Loucy (cell line): ENCODE results near the gene TYRO3.

Source experiments
- H2AFZ ChIP-seq: fragments of 200-600 bp; sonication (generic); 2 replicates; pipeline ENCODE4 v1.6.0; 2016; ENCODE audit warnings: antibody characterized with exemption, mild to moderate bottlenecking, low read length, moderate library complexity
- H3F3A ChIP-seq: fragments of 200-600 bp; 2 replicates; pipeline ENCODE4 v1.6.0; 2016; ENCODE audit warnings: antibody characterized with exemption, low read depth, mild to moderate bottlenecking
- H3K27me3 ChIP-seq: fragments of 200-600 bp; sonication (generic); 2 replicates; pipeline ENCODE4 v1.6.1; 2014; ENCODE audit warnings: low read length, mild to moderate bottlenecking; ENCODE audit not compliant: insufficient read depth, poor library complexity, severe bottlenecking
- H3K36me3 ChIP-seq: fragments of 200-600 bp; sonication (generic); 2 replicates; pipeline ENCODE4 v1.6.1; 2016; ENCODE audit warnings: low read length; ENCODE audit not compliant: insufficient read depth
- H3K4me1 ChIP-seq: fragments of 200-600 bp; sonication (generic); 2 replicates; pipeline ENCODE4 v1.5.1; 2014; ENCODE audit warnings: low read length, mild to moderate bottlenecking; ENCODE audit not compliant: insufficient read depth, poor library complexity, severe bottlenecking
- H3K4me2 ChIP-seq: fragments of 200-600 bp; sonication (generic); 2 replicates; pipeline ENCODE4 v1.6.0; 2014; ENCODE audit warnings: antibody characterized with exemption, low read length, low read depth, mild to moderate bottlenecking; ENCODE audit not compliant: poor library complexity, severe bottlenecking
- H3K4me3 ChIP-seq: fragments of 200-600 bp; sonication (generic); 2 replicates; pipeline ENCODE4 v1.5.1; 2014; ENCODE audit warnings: low read length, mild to moderate bottlenecking, mixed read lengths; ENCODE audit not compliant: poor library complexity, severe bottlenecking
- H3K79me2 ChIP-seq: fragments of 200-600 bp; sonication (generic); 2 replicates; pipeline ENCODE4 v1.6.1; 2014; ENCODE audit warnings: low read length; ENCODE audit not compliant: insufficient read depth
- H3K9ac ChIP-seq: fragments of 200-600 bp; sonication (generic); 2 replicates; pipeline ENCODE4 v1.6.0; 2014; ENCODE audit warnings: mild to moderate bottlenecking, low read depth, low read length, moderate library complexity; ENCODE audit not compliant: poor library complexity, severe bottlenecking
- H3K9me2 ChIP-seq: fragments of 200-600 bp; sonication (generic); replicated peaks from 2 replicates; pipeline ENCODE4 v1.6.1; 2016; ENCODE audit warnings: low read depth, low read length, mixed read lengths
- H3K9me3 ChIP-seq: fragments of 200-600 bp; sonication (generic); 2 replicates; pipeline ENCODE4 v1.6.1; 2014; ENCODE audit warnings: mild to moderate bottlenecking, antibody characterized with exemption, low read length, low read depth; ENCODE audit not compliant: insufficient read depth
- H4K20me1 ChIP-seq: fragments of 200-600 bp; sonication (generic); 2 replicates; pipeline ENCODE4 v1.6.0; 2014; ENCODE audit warnings: antibody characterized with exemption, low read length, mild to moderate bottlenecking; ENCODE audit not compliant: insufficient read depth, poor library complexity, severe bottlenecking
- CTCF ChIP-seq: fragments of 200-600 bp; sonication (generic); conservative IDR thresholded peaks from 2 replicates; pipeline ENCODE4 v1.5.1; 2014; ENCODE audit warnings: mild to moderate bottlenecking, antibody characterized with exemption, low read length
- EZH2phosphoT487 ChIP-seq: fragments of 200-600 bp; IDR thresholded peaks from 2 replicates; pipeline ENCODE4 v1.6.1; 2018; ENCODE audit warnings: antibody characterized with exemption, mild to moderate bottlenecking, moderate library complexity, borderline replicate concordance

The TYRO3 gene

GRCh38 chr15:41554915-41555314, 4.1 kb upstream of the TYRO3 start:
- H3K9ac ChIP-seq, result peak overlapping the region; percentile 7
- no peaks in the 10 kb centered on the region for H4K20me1 ChIP-seq
- peaks cover 40% of the 10 kb centered on the region for H3K4me1 ChIP-seq
- H3K27me3 ChIP-seq, result no peaks in the 10 kb centered on the region
- H2AFZ ChIP-seq, result 0 out of 2 replicates have a peak overlapping the region, but pooled peaks have one; percentile 25
- no peak overlapping the region for H3K4me3 ChIP-seq
- no peaks in the 10 kb centered on the region for H3K9me3 ChIP-seq
- no peak for TF ChIP-seq EZH2phosphoT487
- TF ChIP-seq CTCF, result no peak
- no peak overlapping the region for H3K4me2 ChIP-seq
- H3K79me2 ChIP-seq, result no peaks in the 10 kb centered on the region
- H3K36me3 ChIP-seq, result no peaks in the 10 kb centered on the region
- no peaks in the 10 kb centered on the region for H3K9me2 ChIP-seq
- peaks cover 5% of the 10 kb centered on the region; the same call in 1 of the 2 replicates for H3F3A ChIP-seq

- H3K4me2 ChIP-seq, result no peak overlapping the region
- no peaks in the 10 kb centered on the region for H4K20me1 ChIP-seq
- H3K4me3 ChIP-seq, result no peak overlapping the region
- no peak for TF ChIP-seq EZH2phosphoT487
- no peak for TF ChIP-seq CTCF
- no peak overlapping the region for H2AFZ ChIP-seq
- H3K9me3 ChIP-seq, result no peaks in the 10 kb centered on the region
- H3K36me3 ChIP-seq, result no peaks in the 10 kb centered on the region
- H3K9ac ChIP-seq, result no peak overlapping the region
- H3K27me3 ChIP-seq, result no peaks in the 10 kb centered on the region
- no peaks in the 10 kb centered on the region for H3K9me2 ChIP-seq
- peaks cover 5% of the 10 kb centered on the region; the same call in 1 of the 2 replicates for H3F3A ChIP-seq
- H3K4me1 ChIP-seq, result peaks cover 39% of the 10 kb centered on the region
- H3K79me2 ChIP-seq, result no peaks in the 10 kb centered on the region
These were observed 2.3 kb upstream of the TYRO3 start for GRCh38 chr15:41556677-41557076.

- Histone ChIP-seq H3K4me1 (peaks cover 40% of the 10 kb centered on the region), H4K20me1 (no peaks in the 10 kb centered on the region), H3K4me3 (peak overlapping the region; percentile 77), H3K79me2 (no peaks in the 10 kb centered on the region), H3K4me2 (peak overlapping the region; percentile 94), H2AFZ (peak overlapping the region; percentile 80), H3K36me3 (no peaks in the 10 kb centered on the region), H3K27me3 (no peaks in the 10 kb centered on the region), H3K9ac (peak overlapping the region; percentile 39), H3K9me3 (no peaks in the 10 kb centered on the region), H3F3A (peaks cover 5% of the 10 kb centered on the region; the same call in 1 of the 2 replicates), H3K9me2 (no peaks in the 10 kb centered on the region)
- peak; percentile 100 for TF ChIP-seq CTCF
- no peak for TF ChIP-seq EZH2phosphoT487
These were observed 1.2 kb upstream of the TYRO3 start for GRCh38 chr15:41557673-41558399.
